LNCAP (cell line): ENCODE results near the gene TPO.

Experiments used
- CTCF ChIP-seq: fragments of 450-650 bp; IDR thresholded peaks from 2 replicates; pipeline ENCODE4 v1.5.1; 2017; ENCODE audit warnings: mild to moderate bottlenecking

TPO gene

GRCh38 chr2:1437537-1437936 is 24.3 kb downstream of the TPO start:
- no peak for TF ChIP-seq CTCF

- no peak for TF ChIP-seq CTCF
These were observed 25.7 kb downstream of the TPO start for GRCh38 chr2:1438972-1439371.

- TF ChIP-seq CTCF, result no peak
These were observed 27.3 kb downstream of the TPO start for GRCh38 chr2:1440581-1440980.

DNA sequence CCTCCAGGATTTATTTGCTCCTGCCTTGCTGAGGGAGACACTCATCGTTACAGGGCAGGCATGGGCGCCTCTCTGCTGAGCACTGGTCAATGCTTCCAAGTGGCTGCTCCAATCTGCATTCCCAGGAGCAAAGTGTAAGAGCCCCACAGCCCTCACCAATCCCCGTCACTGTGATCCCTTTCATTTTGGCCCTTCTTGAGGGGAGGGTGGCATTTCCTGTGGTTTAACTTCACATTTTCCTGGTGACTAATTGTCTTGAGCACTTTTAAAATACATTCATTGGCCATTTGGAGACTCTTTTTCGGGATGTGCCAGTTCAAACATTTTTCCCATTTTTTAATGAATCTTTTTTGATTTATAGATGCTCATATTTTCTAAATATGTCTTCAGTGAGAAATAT is 33.0 kb downstream of the TPO start:
- no peak for TF ChIP-seq CTCF

- TF ChIP-seq CTCF, result no peak
These were observed 34.7 kb downstream of the TPO start for GRCh38 chr2:1448009-1448408.

DNA sequence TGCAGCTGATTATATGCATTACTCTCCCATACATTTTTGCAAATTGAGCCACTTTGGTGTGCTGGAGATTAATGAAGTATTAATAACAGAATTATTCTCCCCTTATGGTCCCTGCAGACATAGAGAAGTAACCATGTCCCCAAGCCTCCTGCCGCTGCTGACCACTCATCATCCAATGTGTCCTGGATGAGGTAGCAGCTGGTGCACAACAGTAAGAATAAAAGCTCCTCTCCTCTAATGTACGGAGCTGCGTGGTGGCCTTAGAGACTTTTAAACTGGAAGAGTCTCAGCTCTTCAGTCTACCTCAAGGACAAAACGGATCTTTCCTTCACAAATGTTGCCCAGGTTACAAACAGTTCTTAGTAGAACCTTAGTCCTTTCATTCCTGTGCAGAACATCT is 37.7 kb downstream of the TPO start:
- no peak for TF ChIP-seq CTCF

DNA sequence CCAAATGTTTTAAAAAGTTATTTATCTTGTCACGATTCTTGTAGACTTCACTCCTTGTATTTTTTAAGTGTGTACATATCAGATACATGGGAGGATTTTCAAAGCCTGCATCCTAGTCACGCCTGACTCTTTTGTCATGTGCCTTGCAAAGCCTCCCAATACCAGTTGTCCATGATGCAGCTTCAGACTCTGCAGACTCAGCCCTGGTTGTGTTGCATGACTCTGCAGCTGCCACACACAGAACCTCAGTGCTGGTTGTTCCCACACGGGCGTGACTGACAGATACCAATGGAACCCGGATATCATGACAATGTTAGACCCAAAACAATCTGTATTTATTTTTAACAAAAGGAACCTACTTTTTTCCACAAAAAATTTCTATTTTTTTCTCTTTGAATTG is 38.2 kb downstream of the TPO start:
- TF ChIP-seq CTCF, result no peak

GRCh38 chr2:1453561-1453960 is 40.3 kb downstream of the TPO start:
- no peak for TF ChIP-seq CTCF
